A549 (cell line): ENCODE data around the gene KIF26A. TPM values are rescaled to one million over a fixed set of nuclear protein-coding genes. Genes with fewer than 3 reads are reported as not detected.

ENCODE experiments used
- ATAC-seq, 2 experiments: fragments of 200-7000 bp in 1 of 2; fragments of >200 bp in 1 of 2; cut with Nextera tagmentation in 1 of 2; cut with Tn5 transposase in 1 of 2; 3 replicates each; pipeline versions ENCODE4 v1.8.0 to v1.9.1; 2018 to 2020; ENCODE audit warnings: mild to moderate bottlenecking in 1 of 2, moderate library complexity in 1 of 2
- CTCF ChIA-PET: fragments of 300-600 bp; sonication (Branson Sonifier 250); formaldehyde crosslinking; extraction: SDS; loops from one replicate; lab custom pipeline; 2021; ENCODE audit warnings: antibody characterized with exemption, inconsistent platforms; lab: Yijun Ruan, JAX
- POLR2A ChIA-PET: fragments of 350-600 bp; formaldehyde crosslinking; extraction: SDS; loops from one replicate; lab custom pipeline; 2021; ENCODE audit warnings: antibody characterized with exemption, inconsistent platforms; lab: Yijun Ruan, JAX
- DNase-seq, 2 experiments: peaks; one replicate each; pipeline versions ENCODE4 v3.0.0 to v3.0.0-alpha.2; 2011 to 2016; ENCODE audit warnings: low read depth in 1 of 2, low spot score in 1 of 2
- FAIRE-seq: peaks from 2 replicates; lab custom pipeline; 2011; peaks lifted over from hg19 to GRCh38; lab: Jason Lieb, UNC
- H3K27ac ChIP-seq, 2 experiments: fragments of >200 bp; sonication (Bioruptor Twin); formaldehyde crosslinking; 3 replicates each; pipeline ENCODE4 v1.5.1; 2016 to 2017
- H3K4me1 ChIP-seq: fragments of >200 bp; sonication (Bioruptor Twin); formaldehyde crosslinking; 3 replicates; pipeline ENCODE4 v1.6.1; 2016
- H3K4me2 ChIP-seq: fragments of >200 bp; sonication (Bioruptor Twin); formaldehyde crosslinking; 3 replicates; pipeline ENCODE4 v1.6.1; 2016
- H3K4me3 ChIP-seq: fragments of >200 bp; sonication (Bioruptor Twin); formaldehyde crosslinking; 3 replicates; pipeline ENCODE4 v1.5.1; 2016
- H3K9me3 ChIP-seq: fragments of >200 bp; sonication (Bioruptor Twin); formaldehyde crosslinking; 3 replicates; pipeline ENCODE4 v1.6.1; 2016
- CEBPB ChIP-seq, 2 experiments: fragments of >200 bp in 1 of 2; sonication (Bioruptor Twin) in 1 of 2; formaldehyde crosslinking in 1 of 2; IDR thresholded peaks; 2 replicates each; pipeline ENCODE4 v1.6.1; 2012 to 2016
- CHD4 ChIP-seq: fragments of 200-600 bp; sonication (generic); IDR thresholded peaks from 2 replicates; pipeline ENCODE4 v1.6.1; 2016; ENCODE audit warnings: antibody characterized with exemption, mild to moderate bottlenecking, borderline replicate concordance
- EP300 ChIP-seq, 2 experiments: fragments of >200 bp; sonication (Bioruptor Twin); formaldehyde crosslinking; IDR thresholded peaks; 2 replicates in 1 of 2; 3 replicates in 1 of 2; pipeline ENCODE4 v1.6.1; 2016 to 2017
- ESRRA ChIP-seq: fragments of 150-350 bp; IDR thresholded peaks from 2 replicates; pipeline ENCODE4 v1.6.1; 2014; ENCODE audit warnings: mild to moderate bottlenecking, low read length, borderline replicate concordance
- GATA3 ChIP-seq: IDR thresholded peaks from 2 replicates; pipeline ENCODE4 v1.6.1; 2012; ENCODE audit warnings: borderline replicate concordance
- HOXB13 ChIP-seq: fragments of 250-450 bp; sonication (Bioruptor Pico); IDR thresholded peaks from 2 replicates; pipeline ENCODE4 v1.5.0; 2020; ENCODE audit warnings: low read depth, mild to moderate bottlenecking, moderate library complexity
- KDM1A ChIP-seq: fragments of 200-600 bp; sonication (generic); IDR thresholded peaks from 2 replicates; pipeline ENCODE4 v1.6.1; 2016; ENCODE audit warnings: low read depth, mild to moderate bottlenecking
- KDM5A ChIP-seq: fragments of 200-600 bp; sonication (generic); IDR thresholded peaks from 2 replicates; pipeline ENCODE4 v1.6.1; 2016; ENCODE audit warnings: antibody characterized with exemption, mild to moderate bottlenecking
- MAZ ChIP-seq: fragments of 150-350 bp; IDR thresholded peaks from 2 replicates; pipeline ENCODE4 v1.6.1; 2014; ENCODE audit warnings: antibody characterized with exemption, low read depth, low read length, borderline replicate concordance
- NFE2L2 ChIP-seq: fragments of 150-350 bp; conservative IDR thresholded peaks from 2 replicates; pipeline ENCODE4 v1.6.1; 2014; ENCODE audit warnings: low read length
- POLR2A ChIP-seq: IDR thresholded peaks from 2 replicates; pipeline ENCODE4 v1.6.1; 2012; ENCODE audit warnings: mild to moderate bottlenecking, low read length
- POLR2AphosphoS2 ChIP-seq: conservative IDR thresholded peaks from 2 replicates; pipeline ENCODE4 v1.6.1; 2012; ENCODE audit warnings: low read length, improper control_type of control experiment, inconsistent platforms
- RCOR1 ChIP-seq: fragments of 150-350 bp; IDR thresholded peaks from 2 replicates; pipeline ENCODE4 v1.6.1; 2014; ENCODE audit warnings: antibody characterized with exemption, low read length, low read depth
- RFX5 ChIP-seq: fragments of 450-650 bp; IDR thresholded peaks from 2 replicates; pipeline ENCODE4 v1.7.1; 2014; ENCODE audit warnings: antibody characterized with exemption, mild to moderate bottlenecking, moderate library complexity
- SMC3 ChIP-seq: fragments of >200 bp; sonication (Bioruptor Twin); formaldehyde crosslinking; IDR thresholded peaks from 3 replicates; pipeline ENCODE4 v1.6.1; 2018; ENCODE audit warnings: inconsistent platforms
- TFCP2L1 ChIP-seq: fragments of 250-450 bp; sonication (Bioruptor Pico); IDR thresholded peaks from 2 replicates; pipeline ENCODE4 v1.5.0; 2021; ENCODE audit warnings: mild to moderate bottlenecking
- ZC3H11A ChIP-seq: fragments of 450-650 bp; IDR thresholded peaks from 2 replicates; pipeline ENCODE4 v1.6.1; 2014; ENCODE audit warnings: antibody characterized with exemption, mild to moderate bottlenecking
- WGBS: methylation state at CpG from one replicate; pipeline ENCODE4 v1.1.6; 2017; ENCODE audit errors: missing lambda C conversion rate; 5-methylcytosine and 5-hydroxymethylcytosine counted together
- polyA plus RNA-seq, 4 experiments: library from polyadenylated mRNA; depleted of rRNA in 3 of 4; stranded (reverse); fragments of >200 nt; fragmentation: RNase III in 1 of 4; extraction: RNeasy Plus Mini Kit Qiagen cat#74134 plus additional on column Dnase treatment in 1 of 4; gene quantifications; 2 replicates in 3 of 4; 3 replicates in 1 of 4; pipeline ENCODE4 v1.2.3, GENCODE V29; 2011 to 2017
- TF ChIP-seq, protein P1 (sequence below): fragments of 250-450 bp; sonication (Bioruptor Pico); IDR thresholded peaks from 2 replicates; pipeline ENCODE4 v1.5.0; 2020; ENCODE audit warnings: low read depth, mild to moderate bottlenecking, moderate library complexity
- TF ChIP-seq, protein P2 (sequence below): IDR thresholded peaks from 2 replicates; pipeline ENCODE4 v1.6.1; 2012
- TF ChIP-seq, protein P3 (sequence below): IDR thresholded peaks from 2 replicates; pipeline ENCODE4 v1.6.1; 2012; ENCODE audit warnings: low read depth, borderline replicate concordance
- TF ChIP-seq, protein P4 (sequence below): fragments of 150-350 bp; IDR thresholded peaks from 2 replicates; pipeline ENCODE4 v1.6.1; 2014; ENCODE audit warnings: low read depth, mild to moderate bottlenecking, low read length

KIF26A gene
- polyA plus RNA-seq, 2 of the 4 experiments (the other 2 are of a cell fraction): 0.28 to 2.3 TPM

DNA sequence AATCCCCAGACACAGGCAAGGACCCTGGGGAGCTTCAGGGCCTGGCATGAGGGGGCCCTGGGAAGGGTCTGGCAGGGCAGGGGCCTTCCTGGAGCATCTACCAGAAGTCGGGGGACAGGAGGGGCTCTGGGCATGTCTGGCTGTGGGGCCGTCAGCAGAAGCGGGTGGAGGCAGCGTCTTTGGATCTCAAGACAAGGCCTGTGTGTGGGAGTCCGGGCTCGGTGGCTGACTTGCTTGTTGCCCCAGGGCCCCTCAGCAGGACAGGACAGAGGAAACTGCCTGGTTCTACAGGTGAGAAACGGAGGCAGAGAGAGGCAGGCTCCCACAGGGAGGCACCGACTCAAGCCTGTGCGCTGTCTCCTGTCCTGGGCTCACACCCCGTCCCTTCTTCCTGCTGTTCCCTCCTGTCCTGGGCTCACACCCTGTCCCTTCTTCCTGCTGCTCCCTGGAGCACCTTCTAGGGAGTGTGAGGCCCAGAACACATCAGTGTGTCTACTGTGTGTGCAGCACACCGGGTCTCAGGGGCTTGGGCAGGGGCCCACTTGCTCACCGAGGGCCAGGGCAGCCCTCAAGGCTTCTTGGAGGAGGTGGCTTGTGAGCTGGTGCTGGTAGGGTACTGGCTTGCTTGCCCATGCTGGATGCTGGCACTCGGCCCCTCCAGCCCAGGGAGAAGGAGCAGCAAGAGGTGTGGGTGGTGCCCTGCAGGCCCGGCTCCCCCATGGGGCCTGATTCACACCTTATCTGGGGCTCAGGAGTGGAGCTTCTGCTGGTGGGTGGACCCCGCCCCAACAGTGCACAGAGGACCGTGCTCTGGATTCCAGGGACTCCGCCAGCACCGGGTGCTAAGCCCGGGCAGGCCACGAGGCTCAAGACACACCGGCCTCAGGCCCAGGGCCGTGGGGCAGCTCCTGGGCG, 38.0 kb upstream of the KIF26A start:
- FAIRE-seq: no peak
- WGBS: 80% methylated on average over 16 of the region's 23 CpGs
- no peak overlapping the region for H3K4me3 ChIP-seq
- TF ChIP-seq RCOR1: no peak
- TF ChIP-seq, protein P1, sequence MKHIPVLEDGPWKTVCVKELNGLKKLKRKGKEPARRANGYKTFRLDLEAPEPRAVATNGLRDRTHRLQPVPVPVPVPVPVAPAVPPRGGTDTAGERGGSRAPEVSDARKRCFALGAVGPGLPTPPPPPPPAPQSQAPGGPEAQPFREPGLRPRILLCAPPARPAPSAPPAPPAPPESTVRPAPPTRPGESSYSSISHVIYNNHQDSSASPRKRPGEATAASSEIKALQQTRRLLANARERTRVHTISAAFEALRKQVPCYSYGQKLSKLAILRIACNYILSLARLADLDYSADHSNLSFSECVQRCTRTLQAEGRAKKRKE (CRISPR knock-in tag): no peak
- no peak for TF ChIP-seq MAZ
- no peak for TF ChIP-seq ZC3H11A
- TF ChIP-seq POLR2A: no peak
- no peak for TF ChIP-seq POLR2AphosphoS2
- TF ChIP-seq SMC3: no peak
- TF ChIP-seq TFCP2L1 (CRISPR knock-in tag): no peak
- TF ChIP-seq, protein P2, sequence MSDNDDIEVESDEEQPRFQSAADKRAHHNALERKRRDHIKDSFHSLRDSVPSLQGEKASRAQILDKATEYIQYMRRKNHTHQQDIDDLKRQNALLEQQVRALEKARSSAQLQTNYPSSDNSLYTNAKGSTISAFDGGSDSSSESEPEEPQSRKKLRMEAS: no peak
- no peak for TF ChIP-seq HOXB13 (CRISPR knock-in tag)
- TF ChIP-seq, protein P3, sequence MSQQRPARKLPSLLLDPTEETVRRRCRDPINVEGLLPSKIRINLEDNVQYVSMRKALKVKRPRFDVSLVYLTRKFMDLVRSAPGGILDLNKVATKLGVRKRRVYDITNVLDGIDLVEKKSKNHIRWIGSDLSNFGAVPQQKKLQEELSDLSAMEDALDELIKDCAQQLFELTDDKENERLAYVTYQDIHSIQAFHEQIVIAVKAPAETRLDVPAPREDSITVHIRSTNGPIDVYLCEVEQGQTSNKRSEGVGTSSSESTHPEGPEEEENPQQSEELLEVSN: no peak
- TF ChIP-seq KDM1A: no peak
- no peak for ATAC-seq
- CTCF ChIA-PET: interaction anchor here (1.2 kb wide), 2 partner anchors 18 to 464 kb away, joined by 3 to 4 read pairs; no protein-coding TSS in a partner anchor
- H3K4me1 ChIP-seq: no peaks in the 10 kb centered on the region
- no peak for DNase-seq
- no peak overlapping the region for H3K27ac ChIP-seq
- POLR2A ChIA-PET: no interaction called here
- no peaks in the 10 kb centered on the region for H3K9me3 ChIP-seq
- H3K4me2 ChIP-seq: no peak overlapping the region

DNA sequence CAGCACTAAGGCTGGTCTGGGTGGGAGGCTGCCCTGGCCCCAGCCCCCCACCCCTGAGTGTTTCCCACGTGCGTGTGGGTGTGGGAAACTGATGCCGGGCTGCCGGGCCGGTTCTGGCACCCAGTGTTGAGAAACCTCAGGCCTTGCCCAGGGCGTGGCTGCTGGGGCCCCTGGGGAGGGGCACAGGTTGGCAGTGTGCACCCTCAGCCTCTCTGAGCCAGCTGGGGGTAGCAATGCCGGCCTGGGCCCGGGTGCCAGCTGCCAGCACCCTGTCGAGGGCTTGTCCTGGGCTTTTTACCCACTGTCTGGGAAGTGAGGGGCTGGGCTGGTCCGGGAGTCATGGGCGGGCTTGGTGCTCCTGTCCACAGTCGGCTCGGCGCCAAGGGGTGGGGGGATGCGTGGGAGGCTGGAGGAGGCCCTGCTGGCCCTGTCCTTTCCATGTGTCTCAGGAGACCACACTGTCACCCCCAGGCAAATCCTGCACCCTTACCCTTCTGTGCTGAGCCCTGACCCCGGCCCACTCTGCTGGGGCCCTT, 37.2 kb upstream of the KIF26A start:
- no peaks in the 10 kb centered on the region for H3K9me3 ChIP-seq
- H3K27ac ChIP-seq: peak overlapping the region in 1 of 2 experiments; percentile 18; a peak in 1 of 6 replicates
- TF ChIP-seq NFE2L2: no peak
- TF ChIP-seq, protein P4, sequence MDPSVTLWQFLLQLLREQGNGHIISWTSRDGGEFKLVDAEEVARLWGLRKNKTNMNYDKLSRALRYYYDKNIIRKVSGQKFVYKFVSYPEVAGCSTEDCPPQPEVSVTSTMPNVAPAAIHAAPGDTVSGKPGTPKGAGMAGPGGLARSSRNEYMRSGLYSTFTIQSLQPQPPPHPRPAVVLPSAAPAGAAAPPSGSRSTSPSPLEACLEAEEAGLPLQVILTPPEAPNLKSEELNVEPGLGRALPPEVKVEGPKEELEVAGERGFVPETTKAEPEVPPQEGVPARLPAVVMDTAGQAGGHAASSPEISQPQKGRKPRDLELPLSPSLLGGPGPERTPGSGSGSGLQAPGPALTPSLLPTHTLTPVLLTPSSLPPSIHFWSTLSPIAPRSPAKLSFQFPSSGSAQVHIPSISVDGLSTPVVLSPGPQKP: no peak
- TF ChIP-seq GATA3: no peak
- no peak for TF ChIP-seq ESRRA
- TF ChIP-seq RFX5: no peak
- no peak for TF ChIP-seq KDM5A
- no peak for TF ChIP-seq SMC3
- TF ChIP-seq CEBPB (IDR thresholded peaks at IDR 0.05): no peak
- TF ChIP-seq EP300 (IDR thresholded peaks at IDR 0.05): no peak
- TF ChIP-seq CHD4: no peak
- WGBS: 80% methylated on average over 2 of the region's 16 CpGs
- POLR2A ChIA-PET: no interaction called here
- CTCF ChIA-PET: interaction anchor here (1.2 kb wide), 1 partner anchor 463 kb away, joined by 3 read pairs; no protein-coding TSS in a partner anchor
- H3K4me3 ChIP-seq: no peak overlapping the region
- no peaks in the 10 kb centered on the region for H3K4me1 ChIP-seq
- no peak for ATAC-seq
- DNase-seq: no peak
- no peak overlapping the region for H3K4me2 ChIP-seq
- no peak for FAIRE-seq
